Activated gamma-delta T cell treated with Interleukin-2 at 50 U/mL for 16 hours (primary cell): ENCODE measurements around the gene APC.

Source experiments
- DNase-seq: peaks from one replicate; pipeline ENCODE4 v3.0.0-alpha.2; 2020

Gene APC

GRCh38 chr5:112717506-112718082, 20.1 kb upstream of the APC start:
- no peak for DNase-seq

- DNase-seq: no peak
These were observed 19.3 kb upstream of the APC start for GRCh38 chr5:112718344-112718743.

GRCh38 chr5:112720576-112720975, 17.1 kb upstream of the APC start:
- DNase-seq: no peak

GRCh38 chr5:112724901-112725300, 12.8 kb upstream of the APC start:
- no peak for DNase-seq

- DNase-seq: no peak
These were observed 8.1 kb upstream of the APC start for GRCh38 chr5:112729630-112730029.

- no peak for DNase-seq
These were observed 5.6 kb upstream of the APC start for GRCh38 chr5:112732131-112732530.

GRCh38 chr5:112733586-112733985, 4.1 kb upstream of the APC start:
- no peak for DNase-seq

- no peak for DNase-seq
These were observed 3.1 kb upstream of the APC start for GRCh38 chr5:112734597-112734996.

GRCh38 chr5:112735702-112736101, 2.0 kb upstream of the APC start:
- DNase-seq: no peak

GRCh38 chr5:112737070-112737462, 619 bp upstream of the APC start:
- no peak for DNase-seq

- DNase-seq: no peak
These were observed 491 bp downstream of the APC start for GRCh38 chr5:112738191-112738560.

- no peak for DNase-seq
These were observed 4.7 kb downstream of the APC start for GRCh38 chr5:112742424-112742823.

- no peak for DNase-seq
These were observed 5.9 kb downstream of the APC start for GRCh38 chr5:112743631-112744030.

- no peak for DNase-seq
These were observed 14.7 kb downstream of the APC start for GRCh38 chr5:112752335-112752734.

GRCh38 chr5:112755703-112756102, 18.0 kb downstream of the APC start:
- DNase-seq: no peak

GRCh38 chr5:112757468-112758208, 20.0 kb downstream of the APC start:
- DNase-seq: no peak

- no peak for DNase-seq
These were observed 21.0 kb downstream of the APC start for GRCh38 chr5:112758676-112759075.

- no peak for DNase-seq
These were observed 24.6 kb downstream of the APC start for GRCh38 chr5:112762113-112762810.

- DNase-seq: no peak
These were observed 25.5 kb downstream of the APC start for GRCh38 chr5:112763165-112763564.

- DNase-seq: no peak
These were observed 34.4 kb downstream of the APC start for GRCh38 chr5:112772124-112772523.

- DNase-seq: no peak
These were observed 38.7 kb downstream of the APC start for GRCh38 chr5:112776301-112776856.

- no peak for DNase-seq
These were observed 41.8 kb downstream of the APC start for GRCh38 chr5:112779531-112779930.

GRCh38 chr5:112784726-112785125, 47.0 kb downstream of the APC start:
- DNase-seq: no peak

- DNase-seq: no peak
These were observed 49.6 kb downstream of the APC start for GRCh38 chr5:112787261-112787660.
